Measurements from ENCODE around the gene SUPT6H. TPM values are rescaled to one million over a fixed set of nuclear protein-coding genes. Genes with fewer than 3 reads are reported as not detected.

SUPT6H gene
- total RNA-seq, 2 donors from 2014 or later, result 85.1 to 97.8 TPM

DNA sequence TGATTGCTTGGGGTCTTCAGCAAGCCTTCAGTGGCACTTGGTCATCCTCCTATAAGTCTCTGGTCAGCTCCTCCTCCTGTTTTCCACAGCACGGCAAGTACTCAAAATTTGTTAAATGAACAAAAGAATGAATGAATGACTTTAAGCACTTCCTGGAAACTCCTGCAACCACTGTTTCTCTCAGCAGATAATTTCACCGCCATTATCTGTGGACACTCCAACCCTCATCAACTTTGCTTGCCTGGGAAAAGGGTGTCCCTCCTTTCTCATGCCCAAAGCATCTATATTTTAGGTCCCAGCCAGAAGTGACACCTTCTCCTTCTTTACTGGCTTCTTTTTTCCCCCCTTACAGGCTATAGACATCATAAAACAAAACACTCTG lies 45.3 kb downstream of the SUPT6H start:
- H3K4me3 Mint-ChIP-seq, result no peak overlapping the region
- ATAC-seq (replicated peaks in 1 of 2), result no peak

DNA sequence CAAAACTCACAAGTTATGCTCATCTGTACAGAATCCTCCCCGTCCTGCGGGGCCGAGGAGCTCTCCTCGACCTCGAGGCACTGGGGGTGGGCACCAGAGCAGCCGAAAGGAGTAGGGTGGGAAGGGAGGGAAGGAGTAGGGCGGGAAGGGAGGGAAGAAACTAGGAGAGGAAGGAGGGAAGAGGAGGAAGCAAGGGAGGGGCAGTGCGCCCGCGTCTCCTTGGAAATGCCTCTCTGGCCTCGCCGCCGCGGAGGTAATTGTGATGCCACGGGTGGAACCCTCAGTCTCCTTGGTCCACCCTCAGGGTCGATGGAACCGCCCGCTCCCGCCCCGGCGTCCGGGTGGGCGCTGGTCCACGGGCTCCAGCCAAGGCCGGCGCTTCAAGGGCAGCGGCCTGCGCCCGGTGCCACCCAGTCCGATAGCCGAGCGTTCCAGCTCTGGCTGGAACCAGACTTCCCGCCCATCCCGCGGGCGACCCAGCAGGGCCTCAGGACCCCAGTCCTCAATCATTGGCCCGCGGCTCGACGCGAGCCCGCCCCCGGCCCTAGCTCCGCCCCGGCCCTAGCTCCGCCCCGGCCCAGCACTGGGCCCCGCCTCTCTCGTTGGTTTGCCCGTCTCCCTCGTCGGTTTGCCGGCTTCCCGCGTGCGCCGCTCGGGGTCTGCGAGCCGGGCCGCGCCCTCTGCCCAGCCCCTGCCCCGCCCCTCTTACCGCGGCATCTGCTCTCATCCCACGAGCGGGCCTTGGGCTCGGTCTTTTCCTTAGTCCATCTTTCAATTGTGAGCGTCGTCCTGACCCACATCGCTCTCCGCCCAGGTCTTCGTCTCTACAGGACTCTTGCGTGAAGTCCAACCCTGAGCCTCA lies 49.1 kb downstream of the SUPT6H start:
- peaks cover 2% of the 10 kb centered on the region in 2 donors for H3K36me3 Mint-ChIP-seq (ENCODE audit: insufficient read depth in 2 of 2)
- H3K27me3 Mint-ChIP-seq (ENCODE audit: low read depth), result no peaks in the 10 kb centered on the region
- peaks cover 23% of the 10 kb centered on the region for H3K4me1 Mint-ChIP-seq (ENCODE audit: low read depth)

More for the DNA sequence above, 45.3 kb downstream of the SUPT6H start:
- Mint-ChIP-seq H3K9me3 (no peaks in the 10 kb centered on the region), H3K36me3 (ENCODE audit: insufficient read depth in 2 of 2) (peaks cover 4 to 16% of the 10 kb centered on the region in 2 donors), H3K27ac (no peak overlapping the region), H3K27me3 (ENCODE audit: low read depth) (no peaks in the 10 kb centered on the region), H3K4me1 (ENCODE audit: low read depth) (peaks cover 16% of the 10 kb centered on the region)
- no peak for DNase-seq

DNA sequence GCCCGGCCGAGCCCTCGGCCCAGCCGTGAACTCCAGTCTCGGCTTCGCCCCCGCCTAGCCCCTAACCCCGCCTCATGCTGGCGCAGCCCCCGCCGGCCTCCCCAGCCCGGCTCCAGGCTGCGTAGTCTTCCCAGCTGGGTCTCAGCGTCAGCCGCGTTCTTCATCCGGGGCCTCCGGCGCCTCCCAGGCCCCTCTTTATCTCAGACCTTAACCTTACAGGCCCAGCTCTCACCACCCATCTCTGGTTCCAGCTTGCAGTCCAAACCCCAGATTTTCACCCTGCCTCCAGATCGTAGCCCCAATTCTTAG lies 49.7 kb downstream of the SUPT6H start, which contains the start of gene PROCA1:
PROCA1 (minus strand) TSS at position 166 of the 309 bp plus-strand sequence. CDS start 228 bp downstream, outside the sequence.
- DNase-seq (peak in 1 of 2 donors; percentile 44), ATAC-seq (replicated peaks in 1 of 2) (peak; percentile 34 to 38)
- Mint-ChIP-seq H3K27me3 (ENCODE audit: low read depth) (no peaks in the 10 kb centered on the region), H3K4me1 (ENCODE audit: low read depth) (peaks cover 23% of the 10 kb centered on the region), H3K4me3 (peak within 1 kb of the TSS; percentile 94 to 96), H3K9me3 (no peaks in the 10 kb centered on the region), H3K36me3 (ENCODE audit: insufficient read depth in 2 of 2) (peaks cover 2% of the 10 kb centered on the region in 2 donors), H3K27ac (peak within 1 kb of the TSS; percentile 91)

More for the DNA sequence above, 49.1 kb downstream of the SUPT6H start:
- Mint-ChIP-seq H3K27ac (peak overlapping the region; percentile 91), H3K4me3 (peak overlapping the region; percentile 94 to 96), H3K9me3 (no peaks in the 10 kb centered on the region)
- DNase-seq, result peak; percentile 93 to 96
- peak; percentile 91 for ATAC-seq (replicated peaks in 1 of 2)

DNA sequence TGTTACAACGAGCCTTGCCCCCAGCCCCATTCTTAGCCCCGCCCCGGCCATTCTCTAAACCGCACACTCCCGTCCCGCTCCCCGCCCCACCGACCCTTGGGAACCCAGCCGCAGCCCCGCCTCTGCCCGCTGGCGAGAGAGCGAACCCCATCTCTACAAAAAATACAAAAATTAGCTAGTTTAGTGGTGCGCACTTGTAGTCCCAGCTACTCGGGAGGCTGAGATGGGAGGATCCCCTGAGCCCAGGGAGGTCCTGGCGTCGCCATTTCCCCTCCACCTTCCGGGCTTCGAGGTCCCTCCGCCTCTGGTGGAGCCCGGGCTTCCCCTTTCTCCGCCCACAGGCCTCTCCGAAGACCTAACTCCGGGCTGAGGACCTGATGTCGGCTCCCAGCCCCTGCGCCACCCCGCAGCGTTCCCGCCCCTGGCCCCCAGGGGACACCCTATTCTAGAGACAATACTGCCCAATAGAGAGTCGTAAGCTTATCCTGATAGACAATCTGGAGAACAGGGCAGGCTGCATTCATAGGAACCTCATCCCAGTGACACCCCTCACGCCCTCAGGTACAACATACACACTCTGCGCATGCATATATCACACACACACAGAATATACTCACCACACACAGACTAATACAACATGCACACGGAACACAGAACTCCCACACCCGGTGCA lies 50.2 kb downstream of the SUPT6H start:
- Mint-ChIP-seq H3K9me3 (no peaks in the 10 kb centered on the region), H3K36me3 (ENCODE audit: insufficient read depth in 2 of 2) (peaks cover 2% of the 10 kb centered on the region in 2 donors), H3K27me3 (ENCODE audit: low read depth) (no peaks in the 10 kb centered on the region), H3K27ac (peak overlapping the region; percentile 91), H3K4me3 (peak overlapping the region; percentile 94 to 96), H3K4me1 (ENCODE audit: low read depth) (peaks cover 23% of the 10 kb centered on the region)
- ATAC-seq (replicated peaks in 1 of 2) (peak; percentile 44 to 47), DNase-seq (peak; percentile 75 to 81)

DNA sequence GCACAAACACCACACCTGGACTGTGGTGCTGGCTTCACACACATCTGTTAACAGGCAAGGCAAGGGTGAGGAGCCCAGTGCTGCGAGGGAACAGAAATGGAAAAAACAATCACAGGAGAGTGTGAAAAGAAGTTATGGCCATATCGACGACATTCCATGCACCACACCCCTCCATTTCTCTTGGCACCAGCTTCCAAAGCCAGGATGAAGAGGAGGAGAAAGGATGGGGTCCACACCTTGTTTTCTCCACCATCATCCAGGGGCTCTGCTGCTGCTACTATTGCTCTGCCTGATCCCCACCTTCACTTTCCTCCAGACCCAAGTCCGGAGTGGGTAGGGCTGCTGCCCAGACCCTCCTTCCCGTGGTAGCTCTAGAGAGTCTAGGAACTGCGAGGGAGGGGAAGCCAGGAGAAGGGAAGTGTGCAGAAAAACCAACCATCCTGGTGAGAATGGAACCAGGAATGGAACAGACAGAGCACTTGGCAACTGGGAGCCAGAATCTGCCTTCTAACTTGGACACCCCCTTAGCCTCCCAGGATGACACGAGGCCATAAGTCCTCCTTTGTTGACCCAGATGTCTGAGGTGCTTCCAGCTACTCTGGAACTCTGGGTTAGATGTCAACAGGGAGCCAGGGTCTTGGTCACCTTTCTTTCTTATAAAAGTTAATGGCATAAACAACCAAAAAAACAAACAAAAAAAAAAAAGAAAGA lies 50.9 kb downstream of the SUPT6H start:
- peaks cover 24% of the 10 kb centered on the region for H3K4me1 Mint-ChIP-seq (ENCODE audit: low read depth)
- no peak for ATAC-seq (replicated peaks in 1 of 2)
- H3K27me3 Mint-ChIP-seq (ENCODE audit: low read depth), result no peaks in the 10 kb centered on the region
- H3K36me3 Mint-ChIP-seq (ENCODE audit: insufficient read depth in 2 of 2), result peaks cover 0 to 2% of the 10 kb centered on the region in 2 donors
- H3K4me3 Mint-ChIP-seq, result peak overlapping the region; percentile 94 to 96
- H3K9me3 Mint-ChIP-seq, result no peaks in the 10 kb centered on the region
- H3K27ac Mint-ChIP-seq, result no peak overlapping the region
- DNase-seq, result no peak

DNA sequence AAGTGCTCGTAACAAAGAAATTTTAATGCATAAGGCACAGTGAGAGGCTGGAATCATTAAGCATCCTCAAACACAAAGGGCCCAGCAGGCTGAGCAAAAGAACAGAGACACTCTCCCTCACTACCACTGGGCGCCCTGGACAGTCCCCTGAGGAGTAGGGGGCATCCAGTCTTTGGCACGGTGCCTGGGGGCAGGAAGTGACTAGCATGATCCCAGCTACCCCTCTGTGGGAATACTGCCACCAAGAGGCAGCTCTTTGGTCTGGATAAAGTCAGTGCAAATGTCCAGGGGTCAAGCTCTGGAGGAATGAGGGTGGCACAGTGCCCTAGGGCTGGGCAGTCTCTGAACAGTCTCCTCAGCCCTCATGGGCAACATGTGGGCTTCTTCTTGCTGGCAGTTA lies 52.3 kb downstream of the SUPT6H start:
- H3K9me3 Mint-ChIP-seq, result no peaks in the 10 kb centered on the region
- no peak overlapping the region for H3K27ac Mint-ChIP-seq
- H3K36me3 Mint-ChIP-seq (ENCODE audit: insufficient read depth in 2 of 2), result no peaks in the 10 kb centered on the region
- DNase-seq (no peak), ATAC-seq (replicated peaks in 1 of 2) (no peak)
- peaks cover 36% of the 10 kb centered on the region for H3K4me1 Mint-ChIP-seq (ENCODE audit: low read depth)
- H3K4me3 Mint-ChIP-seq, result no peak overlapping the region
- peaks cover 6% of the 10 kb centered on the region for H3K27me3 Mint-ChIP-seq (ENCODE audit: low read depth)

DNA sequence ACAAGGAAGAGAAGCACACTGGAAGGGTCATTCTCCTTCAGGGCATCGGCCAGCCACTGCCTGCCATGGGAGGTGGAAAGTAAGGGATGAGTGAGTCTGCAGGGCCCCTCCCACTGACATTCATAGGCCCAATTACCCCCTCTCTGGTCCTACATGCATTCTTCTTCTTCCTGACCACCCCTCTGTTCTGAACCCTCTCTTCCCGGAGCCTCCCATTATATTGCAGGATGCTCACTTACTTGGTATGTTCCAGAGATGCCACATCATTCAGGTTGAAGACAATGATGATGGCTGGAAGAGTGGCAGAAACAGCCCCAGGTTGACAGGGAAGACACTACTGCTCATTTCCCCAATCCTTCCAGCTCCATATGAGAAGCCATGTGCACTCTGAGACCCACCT lies 53.2 kb downstream of the SUPT6H start:
- DNase-seq (no peak), ATAC-seq (replicated peaks in 1 of 2) (no peak)
- no peak overlapping the region for H3K27ac Mint-ChIP-seq
- no peaks in the 10 kb centered on the region for H3K9me3 Mint-ChIP-seq
- peaks cover 39% of the 10 kb centered on the region for H3K4me1 Mint-ChIP-seq (ENCODE audit: low read depth)
- H3K4me3 Mint-ChIP-seq, result no peak overlapping the region
- peaks cover 4 to 5% of the 10 kb centered on the region in 2 donors for H3K36me3 Mint-ChIP-seq (ENCODE audit: insufficient read depth in 2 of 2)
- H3K27me3 Mint-ChIP-seq (ENCODE audit: low read depth), result peaks cover 6% of the 10 kb centered on the region

DNA sequence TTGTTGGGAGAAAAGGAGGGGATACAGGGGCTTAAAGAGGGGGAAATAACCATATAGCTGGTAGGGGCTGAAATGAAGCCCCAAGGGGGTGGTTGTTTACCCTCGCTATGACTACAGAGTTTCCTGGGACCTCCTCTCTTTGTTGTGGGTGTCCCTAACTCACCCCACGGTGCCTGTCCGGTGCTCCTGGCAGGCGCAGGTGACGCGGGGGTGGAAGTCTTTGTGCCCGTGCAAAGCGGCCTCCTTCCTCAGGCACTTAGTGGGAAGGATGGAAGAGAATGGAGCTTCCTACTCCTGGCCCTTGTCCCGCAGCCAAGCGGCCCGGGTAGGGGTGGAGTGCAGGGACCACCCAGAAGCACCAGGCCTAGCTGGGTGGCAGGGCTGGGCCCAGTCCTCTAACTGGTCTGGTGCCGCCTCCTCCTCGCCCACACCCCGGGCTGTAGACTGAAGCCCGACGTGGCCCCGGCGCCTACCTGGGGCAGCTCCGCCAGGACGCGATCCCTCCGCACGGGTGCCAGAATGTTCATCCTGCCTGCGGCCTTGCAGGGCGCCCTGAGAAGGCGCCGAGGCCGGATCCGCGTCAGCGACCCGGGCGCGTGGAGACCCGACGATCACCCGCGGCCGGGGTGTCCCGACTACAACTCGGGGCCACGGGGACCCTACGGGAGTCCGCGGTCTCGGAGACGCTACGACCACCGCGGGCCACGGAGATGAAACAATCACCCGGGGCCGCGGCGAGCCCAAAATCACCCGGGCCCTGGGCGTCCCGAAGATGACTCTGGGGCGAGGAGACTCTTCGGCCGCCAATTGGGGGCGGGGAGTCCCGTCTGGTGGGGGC lies 55.0 kb downstream of the SUPT6H start:
- H3K4me3 Mint-ChIP-seq, result peak overlapping the region in 1 of 2 donors; percentile 65
- DNase-seq (peak in 1 of 2 donors; percentile 22), ATAC-seq (replicated peaks in 1 of 2) (no peak)
- H3K9me3 Mint-ChIP-seq, result no peaks in the 10 kb centered on the region
- peaks cover 12 to 16% of the 10 kb centered on the region in 2 donors for H3K36me3 Mint-ChIP-seq (ENCODE audit: insufficient read depth in 2 of 2)
- H3K27me3 Mint-ChIP-seq (ENCODE audit: low read depth), result peaks cover 6% of the 10 kb centered on the region
- peaks cover 41% of the 10 kb centered on the region for H3K4me1 Mint-ChIP-seq (ENCODE audit: low read depth)
- no peak overlapping the region for H3K27ac Mint-ChIP-seq

DNA sequence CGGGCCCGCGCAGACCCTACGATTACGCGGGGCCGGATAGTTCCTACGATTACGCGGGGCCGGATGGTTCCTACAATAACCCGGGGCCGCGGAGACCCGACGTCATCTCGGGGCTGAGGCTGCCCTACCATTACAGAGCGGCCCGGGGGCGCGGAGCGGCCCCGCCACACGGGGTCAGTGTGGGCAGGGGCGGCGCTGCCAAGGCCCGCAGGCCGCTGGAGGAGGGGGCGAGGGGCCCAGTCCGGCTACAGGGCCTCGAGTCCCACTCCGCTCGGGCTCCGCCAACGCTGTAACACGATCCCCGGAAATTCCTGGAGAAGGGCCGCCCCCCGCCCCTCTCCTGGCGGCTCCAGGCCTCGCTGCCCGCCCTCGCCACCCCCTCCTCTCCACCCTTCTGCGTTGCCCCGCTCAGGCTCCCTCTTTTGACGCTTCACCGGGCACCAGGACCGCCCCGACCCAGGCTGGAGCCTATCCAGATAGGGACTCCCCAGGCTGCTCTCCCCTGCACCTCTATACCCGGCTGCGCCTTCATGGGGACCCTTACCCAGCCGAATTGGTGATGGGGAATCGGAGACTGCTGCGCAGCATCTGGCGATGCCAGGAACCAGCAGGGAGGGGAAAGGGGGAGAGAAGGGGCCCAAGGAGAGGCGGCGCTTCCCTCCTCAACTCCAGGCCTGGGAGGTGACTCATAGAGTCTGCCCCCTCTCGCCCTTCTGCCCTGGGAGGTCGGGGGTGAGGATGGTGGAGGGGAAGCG lies 55.8 kb downstream of the SUPT6H start, which contains the start of gene RAB34:
RAB34 (minus strand) TSS at position 291 of the 755 bp plus-strand sequence. CDS start 602 bp downstream, outside the sequence.
- ATAC-seq (replicated peaks in 1 of 2) (peak in 1 of 2 donors; percentile 15), DNase-seq (peak; percentile 35 to 55)
- H3K4me1 Mint-ChIP-seq (ENCODE audit: low read depth), result peaks cover 41% of the 10 kb centered on the region
- peak within 1 kb of the TSS; percentile 29 to 81 for H3K4me3 Mint-ChIP-seq
- H3K36me3 Mint-ChIP-seq (ENCODE audit: insufficient read depth in 2 of 2), result peaks cover 12 to 22% of the 10 kb centered on the region in 2 donors
- peaks cover 6% of the 10 kb centered on the region for H3K27me3 Mint-ChIP-seq (ENCODE audit: low read depth)
- no peaks in the 10 kb centered on the region for H3K9me3 Mint-ChIP-seq
- H3K27ac Mint-ChIP-seq, result no peak within 1 kb of the TSS

DNA sequence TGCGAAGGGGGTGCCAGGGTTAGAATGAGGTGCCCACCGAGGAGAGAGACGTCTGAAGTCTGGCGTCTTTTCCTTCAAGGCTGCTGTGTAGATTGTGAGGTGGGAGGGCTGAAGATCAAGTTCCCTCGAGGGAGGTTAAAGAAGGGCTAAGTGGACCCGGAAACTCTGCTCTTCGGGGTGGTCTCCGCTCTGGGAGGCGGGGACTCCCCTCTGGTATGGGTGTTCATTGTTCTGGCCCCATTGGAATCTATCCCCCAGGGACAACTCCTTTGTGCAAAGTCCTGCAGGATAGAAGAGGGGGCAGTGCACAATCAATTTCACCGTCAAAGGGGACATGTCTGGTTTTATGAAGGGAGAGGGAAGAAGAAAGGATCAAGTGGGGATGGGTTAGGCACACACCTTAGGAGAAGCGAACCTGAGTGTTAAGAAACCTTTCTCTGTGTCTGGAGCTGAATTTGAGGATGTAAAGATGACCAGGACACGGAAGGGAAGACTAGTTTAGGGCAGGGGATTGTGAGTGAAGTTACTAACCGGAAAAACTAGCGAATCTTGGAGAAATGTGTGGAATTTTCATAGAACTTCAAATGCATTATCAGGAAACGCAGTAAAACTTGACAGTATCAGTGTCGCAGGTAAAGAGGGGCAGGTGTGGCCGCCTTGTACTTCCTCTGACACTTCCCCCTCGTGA lies 56.5 kb downstream of the SUPT6H start:
- ATAC-seq (replicated peaks in 1 of 2), result no peak
- no peak overlapping the region for H3K27ac Mint-ChIP-seq
- H3K9me3 Mint-ChIP-seq, result no peaks in the 10 kb centered on the region
- H3K36me3 Mint-ChIP-seq (ENCODE audit: insufficient read depth in 2 of 2), result peaks cover 12 to 22% of the 10 kb centered on the region in 2 donors
- H3K4me3 Mint-ChIP-seq, result peak overlapping the region; percentile 29 to 81
- H3K27me3 Mint-ChIP-seq (ENCODE audit: low read depth), result peaks cover 6% of the 10 kb centered on the region
- peaks cover 46% of the 10 kb centered on the region for H3K4me1 Mint-ChIP-seq (ENCODE audit: low read depth)
- DNase-seq, result no peak

DNA sequence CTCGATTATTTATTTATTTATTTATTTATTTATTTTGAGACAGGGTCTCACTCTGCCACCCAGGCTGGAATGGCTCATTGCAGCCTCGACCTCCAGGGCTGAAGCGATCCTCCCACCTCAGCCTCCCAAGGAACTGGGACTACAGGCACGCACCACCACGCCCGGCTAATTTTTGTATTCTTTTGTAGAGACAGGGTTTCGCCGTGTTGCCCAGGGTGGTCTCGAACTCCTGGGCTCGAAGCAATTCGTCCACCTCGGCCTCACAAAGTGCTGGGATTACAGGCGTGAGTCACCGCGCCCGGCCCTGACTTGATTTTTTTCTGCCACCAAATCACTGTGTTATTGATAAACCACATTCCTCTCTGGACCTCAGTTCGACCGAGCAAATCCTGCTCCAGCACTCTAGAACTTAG lies 57.0 kb downstream of the SUPT6H start:
- H3K9me3 Mint-ChIP-seq, result no peaks in the 10 kb centered on the region
- H3K36me3 Mint-ChIP-seq (ENCODE audit: insufficient read depth in 2 of 2), result peaks cover 14 to 22% of the 10 kb centered on the region in 2 donors
- DNase-seq (no peak), ATAC-seq (replicated peaks in 1 of 2) (peak in 1 of 2 donors; percentile 1)
- H3K4me1 Mint-ChIP-seq (ENCODE audit: low read depth), result peaks cover 51% of the 10 kb centered on the region
- peak overlapping the region; percentile 96 to 99 for H3K4me3 Mint-ChIP-seq
- peak overlapping the region; percentile 93 for H3K27ac Mint-ChIP-seq
- H3K27me3 Mint-ChIP-seq (ENCODE audit: low read depth), result peaks cover 6% of the 10 kb centered on the region
